GM21619 (cell line): Measurements from ENCODE around the gene USP25.

Experiments used
- ATAC-seq: cut with Tn5 transposase; IDR thresholded peaks from one replicate; pipeline ENCODE4 v1.9.1; 2021; ENCODE audit not compliant: unreplicated experiment

Gene USP25

GRCh38 chr21:15729674-15730483, at the start of gene USP25:
Gene USP25, plus strand, starts transcription at chr21:15729982. Its CDS starts 412 bp downstream, at chr21:15730394.
- peak; percentile 64 for ATAC-seq

GRCh38 chr21:15682186-15682895, 47.4 kb upstream of the USP25 start:
- ATAC-seq = no peak

GRCh38 chr21:15682977-15683376, 46.8 kb upstream of the USP25 start:
- no peak for ATAC-seq

- ATAC-seq = no peak
These were observed 43.3 kb upstream of the USP25 start for GRCh38 chr21:15686506-15686905.

- ATAC-seq = no peak
These were observed 42.6 kb upstream of the USP25 start for GRCh38 chr21:15687208-15687607.

- ATAC-seq = no peak
These were observed 41.8 kb upstream of the USP25 start for GRCh38 chr21:15688016-15688415.

- ATAC-seq = no peak
These were observed 41.0 kb upstream of the USP25 start for GRCh38 chr21:15688809-15689208.

GRCh38 chr21:15692711-15693110, 37.1 kb upstream of the USP25 start:
- ATAC-seq = no peak

GRCh38 chr21:15695241-15695640, 34.5 kb upstream of the USP25 start:
- no peak for ATAC-seq

- no peak for ATAC-seq
These were observed 28.0 kb upstream of the USP25 start for GRCh38 chr21:15701830-15702229.

- ATAC-seq = no peak
These were observed 25.9 kb upstream of the USP25 start for GRCh38 chr21:15703932-15704331.

- no peak for ATAC-seq
These were observed 23.1 kb upstream of the USP25 start for GRCh38 chr21:15706696-15707095.

- no peak for ATAC-seq
These were observed 16.4 kb upstream of the USP25 start for GRCh38 chr21:15713412-15713811.

- no peak for ATAC-seq
These were observed 11.1 kb upstream of the USP25 start for GRCh38 chr21:15718711-15719110.

- ATAC-seq = no peak
These were observed 9.8 kb upstream of the USP25 start for GRCh38 chr21:15719976-15720375.

GRCh38 chr21:15722591-15723324, 7.0 kb upstream of the USP25 start:
- ATAC-seq = no peak

GRCh38 chr21:15725949-15726348, 3.8 kb upstream of the USP25 start:
- ATAC-seq = no peak

GRCh38 chr21:15728046-15728445, 1.7 kb upstream of the USP25 start:
- ATAC-seq = no peak

- no peak for ATAC-seq
These were observed 472 bp upstream of the USP25 start for GRCh38 chr21:15729346-15729673.

- no peak for ATAC-seq
These were observed 881 bp downstream of the USP25 start for GRCh38 chr21:15730484-15731242.

- ATAC-seq = no peak
These were observed 1.4 kb downstream of the USP25 start for GRCh38 chr21:15731243-15731613.
